HG03469 (cell line): Measurements from ENCODE around the gene ITGB1BP1.

ENCODE experiments used
- ATAC-seq: cut with Tn5 transposase; IDR thresholded peaks from one replicate; pipeline ENCODE4 v1.9.1; 2021; ENCODE audit warnings: mild to moderate bottlenecking, moderate library complexity, moderate number of reproducible peaks; ENCODE audit not compliant: unreplicated experiment

ITGB1BP1 gene

GRCh38 chr2:9354318-9354717, 69.0 kb downstream of the ITGB1BP1 start:
- no peak for ATAC-seq
